HG03378 (cell line): ENCODE results near the gene IGFALS.

Experiments used
- ATAC-seq: cut with Tn5 transposase; IDR thresholded peaks from one replicate; pipeline ENCODE4 v1.9.1; 2021; ENCODE audit warnings: mild to moderate bottlenecking, moderate library complexity; ENCODE audit not compliant: unreplicated experiment

The IGFALS gene

DNA sequence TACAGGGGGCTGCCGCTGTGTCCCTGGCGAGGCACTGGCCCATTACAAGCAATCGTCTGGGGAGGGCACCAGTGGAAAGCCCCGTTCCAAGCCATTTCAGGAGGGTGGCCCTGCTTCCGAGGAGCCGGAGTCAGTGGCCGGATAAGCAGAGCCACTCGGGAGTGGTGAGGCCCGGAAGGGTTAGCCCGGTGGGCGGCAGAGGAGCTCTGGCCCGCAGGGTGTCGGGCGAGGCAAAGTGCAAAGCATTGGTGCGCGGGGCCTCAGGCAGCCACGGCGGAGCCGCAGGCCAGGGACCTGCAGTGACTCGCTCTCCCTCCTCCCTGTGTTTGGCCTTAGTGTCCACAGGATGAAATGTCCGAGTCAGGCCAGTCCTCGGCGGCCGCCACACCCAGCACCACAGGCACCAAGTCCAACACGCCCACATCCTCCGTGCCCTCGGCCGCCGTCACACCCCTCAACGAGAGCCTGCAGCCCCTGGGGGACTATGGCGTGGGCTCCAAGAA lies 46.8 kb downstream of the IGFALS start:
- ATAC-seq = no peak

DNA sequence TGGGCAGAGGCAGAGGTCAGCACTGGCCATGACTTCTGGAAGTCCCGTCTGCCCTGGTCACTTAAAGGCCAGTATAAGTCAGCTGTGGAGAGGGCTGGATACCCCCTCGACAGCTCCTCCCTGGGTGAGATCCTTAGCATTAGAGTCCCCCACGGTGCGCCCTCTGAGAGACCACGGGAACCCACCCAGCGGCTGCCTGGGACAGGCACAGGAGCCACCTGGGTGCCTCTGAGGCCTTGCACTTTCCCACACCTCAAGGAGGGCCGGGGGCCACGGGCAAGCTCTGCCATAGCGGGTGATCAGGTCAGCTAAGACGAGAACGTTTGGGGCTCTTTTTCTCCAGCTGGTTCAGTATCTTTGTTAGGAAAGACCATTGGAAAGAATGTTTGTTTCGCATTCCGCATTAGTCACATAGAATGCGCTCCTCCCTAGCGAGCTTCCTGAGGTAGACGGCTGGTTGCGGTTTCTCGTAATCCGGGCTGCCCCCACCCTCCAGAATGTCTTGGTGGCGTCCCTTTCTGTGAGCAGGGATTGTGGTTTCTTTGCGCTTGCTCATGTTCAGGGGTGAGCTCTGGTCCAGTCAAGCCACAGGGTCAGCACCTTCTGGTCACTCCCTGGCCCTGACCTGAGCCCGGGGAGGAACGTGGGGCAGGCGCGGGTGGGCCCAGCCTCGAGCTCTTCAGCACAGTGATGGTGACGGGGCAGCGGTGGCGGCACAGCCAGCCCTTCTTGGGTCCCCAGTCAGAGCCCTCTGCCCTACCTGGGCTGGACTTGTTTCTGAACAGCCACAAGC lies 47.4 kb downstream of the IGFALS start:
- no peak for ATAC-seq

DNA sequence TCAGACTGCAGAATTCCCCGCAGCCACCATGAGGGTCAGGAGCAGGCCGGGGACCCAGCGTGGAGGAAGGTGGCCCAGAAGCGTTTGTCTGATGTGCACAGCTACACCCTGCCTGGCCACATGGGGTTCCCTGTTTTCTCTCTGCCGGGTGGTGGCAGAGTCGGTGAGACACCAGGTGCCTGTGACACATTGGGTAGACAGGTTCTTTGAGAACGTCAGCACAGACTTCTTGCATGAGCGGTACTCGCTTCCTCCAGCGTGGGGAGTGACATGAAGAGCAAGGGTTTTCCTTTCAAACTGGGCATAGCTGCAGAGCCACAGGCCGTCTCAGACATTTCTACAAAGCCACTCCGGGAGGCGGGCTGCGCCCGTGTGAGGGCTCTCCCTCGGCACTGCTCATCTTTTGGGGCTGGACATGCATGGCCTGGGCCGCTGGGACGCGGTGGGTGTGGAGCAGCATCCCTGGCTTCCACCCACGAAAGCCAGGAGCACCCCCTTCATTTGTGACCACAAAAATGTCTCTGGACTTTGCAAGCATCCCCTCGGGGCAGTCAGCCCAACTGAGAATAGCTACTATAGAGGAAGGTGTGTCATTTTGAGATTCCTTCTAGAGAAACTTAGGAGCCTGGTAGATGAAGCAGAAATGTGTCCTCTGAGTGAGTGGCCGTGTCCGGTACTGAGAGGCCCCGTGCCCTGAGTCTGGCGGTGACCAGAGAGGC lies 48.2 kb downstream of the IGFALS start:
- no peak for ATAC-seq

DNA sequence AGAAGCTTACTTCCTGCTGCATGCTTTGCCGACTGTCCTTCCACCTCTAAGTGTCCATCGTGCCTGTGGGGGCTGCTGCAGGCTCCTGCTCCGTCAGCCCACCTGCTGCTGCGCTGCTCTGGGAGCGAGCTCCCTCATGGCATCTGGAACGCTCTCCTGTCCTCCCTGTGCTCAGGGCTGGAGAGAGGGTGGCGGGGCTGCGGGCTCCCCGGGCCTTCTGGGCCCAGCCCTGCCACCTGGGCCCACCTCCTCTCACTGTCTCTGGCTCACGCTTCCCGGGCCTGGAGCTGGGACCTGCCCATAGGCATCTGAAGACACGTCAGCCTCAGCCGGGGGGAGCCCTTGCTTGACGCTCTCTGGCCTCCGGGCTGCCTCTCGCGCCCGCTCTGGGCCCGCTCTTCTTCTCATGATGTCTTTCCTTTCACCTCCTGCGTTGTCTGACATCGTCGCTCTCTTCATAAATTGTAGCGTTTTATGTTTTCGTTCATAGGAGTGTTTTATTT lies 49.1 kb downstream of the IGFALS start:
- no peak for ATAC-seq

DNA sequence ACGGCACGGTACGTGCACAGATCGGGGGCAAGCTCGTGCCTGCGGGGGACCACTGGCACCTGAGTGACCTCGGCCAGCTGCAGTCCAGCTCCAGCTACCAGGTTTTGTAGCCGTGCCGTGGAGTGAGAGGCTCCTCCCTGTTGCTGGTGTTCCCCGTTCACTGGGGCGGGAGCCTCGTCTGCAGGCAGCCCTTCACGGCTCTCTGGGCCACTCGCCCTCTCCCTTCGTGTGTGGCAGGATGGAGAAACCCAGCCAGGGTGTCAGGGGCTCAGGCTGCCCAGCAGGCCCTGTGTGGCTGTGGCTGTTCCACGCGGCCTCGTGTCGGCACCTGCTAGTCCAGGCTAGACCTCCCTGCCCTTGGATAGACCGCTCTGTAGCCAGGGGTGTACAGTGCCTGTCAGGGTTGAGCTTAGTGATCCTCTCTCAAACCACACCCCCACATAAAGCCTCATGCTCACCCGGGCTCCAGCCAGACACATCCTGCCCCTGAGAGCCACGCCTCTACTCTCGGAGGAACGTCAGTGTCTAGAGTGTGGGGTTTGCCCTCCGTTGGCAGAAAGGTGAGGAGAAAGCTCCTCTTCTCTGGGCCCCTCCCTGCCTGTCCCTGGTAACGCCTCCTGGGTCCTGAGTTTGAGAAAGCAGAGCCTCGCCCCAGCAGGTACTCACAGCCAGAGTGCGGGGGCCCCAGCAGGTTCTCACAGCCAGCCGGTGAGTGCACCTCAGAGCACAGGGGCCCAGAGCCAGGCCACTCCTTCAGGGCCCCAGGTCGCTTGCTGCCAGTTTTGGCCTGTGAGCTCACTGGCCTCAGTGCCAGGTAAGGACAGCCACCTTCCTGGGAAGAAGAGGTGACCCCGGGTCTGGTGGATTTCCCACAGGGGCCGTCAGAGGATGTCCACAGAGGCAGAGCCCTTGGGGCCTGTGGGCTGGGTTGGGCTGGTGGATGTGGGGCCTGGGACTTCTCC lies 49.8 kb downstream of the IGFALS start:
- no peak for ATAC-seq

DNA sequence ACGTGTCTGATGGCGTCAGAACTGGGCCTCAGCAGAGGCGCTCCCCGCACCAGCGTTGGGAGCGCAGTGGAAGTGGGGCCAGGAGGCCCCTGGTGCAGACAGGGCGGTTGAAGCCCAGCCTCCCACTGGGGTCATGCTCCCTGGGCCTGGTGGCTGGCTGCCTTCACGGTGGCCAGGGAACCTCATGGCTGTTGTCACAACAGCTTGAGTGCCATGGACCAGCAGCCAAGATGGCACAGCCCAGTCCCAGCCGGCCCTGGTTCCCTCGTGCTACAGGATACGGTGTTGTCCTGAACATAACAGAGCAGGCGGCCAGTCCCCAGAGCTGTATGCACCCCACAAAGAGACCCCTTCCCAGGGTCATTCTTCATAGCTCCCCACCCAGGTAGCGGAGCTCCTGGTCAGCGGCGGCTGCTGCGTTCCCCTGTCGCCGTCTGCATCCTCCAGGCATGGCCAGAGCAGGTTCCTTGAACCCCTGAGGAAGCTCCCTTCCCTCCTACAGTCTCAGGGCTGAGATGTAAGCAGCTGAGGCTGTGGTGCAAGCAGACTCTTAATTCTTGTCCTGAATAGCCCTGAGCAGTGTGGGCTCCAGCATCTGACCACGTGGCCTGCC lies 51.8 kb downstream of the IGFALS start:
- no peak for ATAC-seq

DNA sequence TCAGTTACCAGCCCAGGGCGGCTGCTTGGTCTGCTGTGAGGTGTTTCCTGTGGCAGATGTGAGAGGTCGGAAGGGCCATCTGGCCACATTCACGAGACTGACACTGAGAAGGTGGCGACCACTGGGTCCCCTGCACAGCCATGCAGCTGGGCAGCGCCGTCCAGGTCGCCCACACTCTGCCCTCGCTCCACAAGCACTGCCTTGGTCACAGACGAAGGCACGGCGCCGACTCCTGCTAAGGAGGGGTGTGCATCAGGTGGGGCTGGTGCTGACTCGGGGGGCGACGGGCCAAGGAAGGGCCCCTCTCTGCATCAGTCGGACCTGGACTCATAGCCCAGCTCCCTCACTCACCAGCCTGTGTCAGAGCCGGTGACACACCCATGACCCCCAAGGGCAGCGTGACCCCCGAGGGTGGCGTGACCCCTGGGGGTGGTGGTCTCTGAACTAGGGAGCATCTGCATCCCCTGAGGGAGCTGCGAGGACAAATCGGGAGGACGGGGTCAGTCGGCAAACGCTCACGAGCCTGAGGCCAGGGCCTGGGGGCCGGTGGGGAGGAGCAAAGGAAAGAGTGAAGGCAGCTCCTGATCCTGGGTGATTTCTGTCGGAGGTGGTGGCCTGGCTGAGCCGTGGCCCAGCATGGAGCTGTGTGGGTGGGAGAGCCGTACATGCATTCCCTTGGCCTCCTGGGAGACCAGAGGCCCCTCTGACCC lies 52.6 kb downstream of the IGFALS start:
- ATAC-seq = no peak
